HTERT RPE-1 (cell line): ENCODE results near the gene COBLL1.
"Not testable (repeated sequence)": the region's sequence is repeated elsewhere in the genome, so short reads cannot be mapped to it uniquely, and the experiment has no call there.

ENCODE experiments used
- in situ Hi-C: fragments of 300-500 bp; cut with MboI; formaldehyde crosslinking; loops from 4 replicates; pipeline ENCODE4 v1.14.3; 2020; ENCODE audit warnings: low sequenced_read_pairs

Gene COBLL1

DNA sequence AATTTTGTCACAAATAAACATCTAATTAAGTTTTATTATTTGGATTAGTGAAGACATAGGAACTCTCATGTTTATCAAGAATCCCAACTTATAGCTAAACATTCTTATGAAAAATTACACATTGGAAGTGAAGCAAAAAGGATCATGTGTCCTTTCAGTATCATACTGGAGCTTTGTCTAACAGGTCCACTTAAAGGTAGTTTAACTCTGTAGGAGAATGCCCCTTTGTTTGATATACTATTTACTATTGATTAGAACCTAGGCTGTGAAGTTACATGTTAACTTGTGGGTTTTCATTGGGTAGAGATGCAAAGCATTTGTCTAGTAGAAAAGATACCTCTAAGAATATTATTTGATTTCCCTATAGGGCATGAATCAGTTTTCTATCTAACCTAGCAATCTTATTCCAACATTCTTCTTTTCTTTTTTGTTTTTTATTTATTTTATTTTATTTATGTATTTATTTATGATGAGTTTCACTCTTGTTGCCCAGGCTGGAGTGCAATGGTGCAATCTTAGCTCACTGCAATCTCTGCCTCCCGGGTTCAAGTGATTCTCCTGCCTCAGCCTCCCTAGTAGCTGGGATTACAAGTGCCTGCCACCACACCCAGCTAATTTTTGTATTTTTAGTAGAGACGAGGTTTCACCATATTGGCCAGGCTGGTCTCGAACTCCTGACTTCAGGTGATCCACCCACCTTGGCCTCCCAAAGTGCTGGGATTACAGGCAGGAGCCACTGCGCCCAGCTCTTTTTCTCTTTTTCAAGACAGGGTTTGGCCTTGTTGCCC is 18.5 kb upstream of the COBLL1 start:
- in situ Hi-C loops = not testable (repeated sequence)

DNA sequence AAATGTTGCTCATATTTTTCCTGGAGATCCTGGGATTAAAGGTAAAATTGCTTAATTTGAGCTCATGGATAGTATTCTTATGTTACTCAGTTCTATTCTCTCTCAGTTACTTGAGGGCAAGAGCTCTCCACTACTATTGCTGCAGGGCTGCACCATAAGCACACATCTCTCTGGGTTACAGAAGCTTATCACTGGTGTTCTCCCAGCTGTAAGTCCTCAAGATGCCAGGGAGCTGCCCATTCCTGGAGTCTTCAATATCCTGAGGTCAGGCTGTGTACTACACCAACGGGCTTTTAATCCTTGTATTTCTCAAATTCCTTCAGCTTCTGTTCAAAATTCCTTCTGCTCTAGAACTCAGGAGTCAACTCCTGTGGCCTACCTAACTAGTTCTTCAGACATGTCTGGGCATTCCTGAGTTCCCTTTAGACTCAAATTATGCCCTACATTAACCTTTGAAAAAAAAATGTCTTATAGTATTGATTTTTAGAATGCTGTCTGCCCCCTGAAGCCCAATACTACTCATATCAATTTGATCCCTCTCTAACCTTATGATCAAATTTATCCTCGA is 17.7 kb upstream of the COBLL1 start:
- in situ Hi-C loops = no loop called here

DNA sequence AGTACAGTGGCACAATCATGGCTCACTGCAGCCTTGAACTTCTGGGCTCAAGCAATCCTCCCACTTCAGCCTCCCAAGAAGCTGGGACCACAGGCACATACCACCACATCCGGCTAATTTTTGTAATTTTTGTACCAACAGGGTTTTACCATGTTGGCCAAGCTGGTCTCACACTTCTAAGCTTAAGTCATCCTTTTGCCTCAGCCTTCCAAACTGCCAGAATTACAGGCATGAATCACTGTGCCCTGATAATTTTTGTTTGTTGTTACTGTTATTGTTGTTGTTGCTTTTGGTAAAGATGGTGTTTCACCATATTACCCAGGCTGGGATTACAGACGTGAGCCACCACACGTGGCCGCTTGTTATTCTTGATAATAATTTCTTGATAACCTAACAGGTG is 10.5 kb upstream of the COBLL1 start:
- in situ Hi-C loops = no loop called here

DNA sequence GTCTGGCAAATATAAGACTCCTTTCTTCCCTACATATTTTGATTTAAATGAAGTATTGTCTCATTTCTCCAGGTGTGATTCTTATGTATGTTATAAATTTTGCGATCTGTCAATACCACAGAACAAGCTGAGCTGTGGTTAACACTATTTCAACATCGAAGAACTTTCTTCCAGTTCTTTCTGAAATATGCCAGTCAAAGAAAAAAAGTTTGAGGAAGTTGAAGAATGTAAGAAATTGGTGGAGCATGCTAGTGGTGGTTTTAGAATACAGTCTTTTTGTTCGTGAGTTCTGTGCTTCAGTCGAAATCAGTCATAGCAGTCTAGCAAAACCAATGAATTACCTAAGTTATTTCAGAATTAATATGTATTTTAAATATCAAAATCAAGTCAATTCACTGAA is 8.6 kb upstream of the COBLL1 start:
- in situ Hi-C loops = no loop called here

DNA sequence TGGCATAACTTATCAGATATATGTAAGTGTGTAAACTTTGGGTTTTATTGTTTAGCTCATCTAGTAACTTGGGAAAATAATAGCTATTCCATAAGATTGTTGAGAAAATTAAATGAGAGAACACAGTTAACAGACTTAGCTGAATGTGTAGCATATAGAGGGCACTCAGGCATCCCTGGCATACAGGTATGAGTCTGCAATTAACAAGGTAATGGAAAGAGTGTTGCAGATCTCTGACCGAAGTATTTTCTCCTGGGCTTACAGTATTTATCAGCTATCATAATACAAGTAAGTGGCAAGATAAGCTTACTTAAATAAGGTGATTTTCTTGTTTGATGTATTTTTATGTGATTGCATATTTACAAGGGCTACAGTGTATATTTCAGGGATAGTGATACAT is 7.9 kb upstream of the COBLL1 start:
- in situ Hi-C loops = no loop called here

DNA sequence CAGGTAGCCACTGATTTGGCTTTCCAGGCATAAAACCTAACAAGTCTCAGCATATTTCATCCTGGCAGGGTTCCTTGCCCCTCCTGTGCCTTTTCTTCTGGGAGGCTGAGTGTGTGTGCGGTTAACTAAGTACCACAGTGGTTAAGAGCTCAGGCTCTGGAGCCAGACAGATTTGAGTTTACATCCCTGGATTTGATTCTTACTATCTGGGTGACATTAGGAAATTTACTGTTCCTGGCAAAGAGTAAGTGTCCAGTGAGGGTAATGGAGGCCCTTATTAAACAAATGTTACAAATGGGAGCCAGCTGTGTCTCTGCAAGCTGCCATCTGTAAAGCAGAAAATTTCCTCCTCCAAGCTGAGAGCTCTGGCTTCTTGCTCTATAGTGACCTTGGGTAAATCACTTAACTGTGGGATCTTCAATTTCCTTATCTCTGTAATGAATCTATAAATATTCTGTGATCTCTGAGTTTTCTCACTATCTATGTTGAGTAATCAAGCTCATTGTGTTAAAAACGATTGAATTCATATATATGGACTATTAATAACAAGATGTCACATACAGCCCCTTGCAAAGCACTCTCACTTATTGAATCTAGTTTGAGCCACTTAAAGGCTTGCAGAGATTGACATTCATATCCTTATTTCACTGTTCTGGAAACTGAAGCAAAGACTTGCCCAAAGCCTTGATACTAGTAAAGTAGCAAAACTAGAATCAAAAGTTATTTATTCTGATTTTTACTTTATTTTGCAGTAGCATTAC is 6.5 kb upstream of the COBLL1 start:
- in situ Hi-C loops = no loop called here

DNA sequence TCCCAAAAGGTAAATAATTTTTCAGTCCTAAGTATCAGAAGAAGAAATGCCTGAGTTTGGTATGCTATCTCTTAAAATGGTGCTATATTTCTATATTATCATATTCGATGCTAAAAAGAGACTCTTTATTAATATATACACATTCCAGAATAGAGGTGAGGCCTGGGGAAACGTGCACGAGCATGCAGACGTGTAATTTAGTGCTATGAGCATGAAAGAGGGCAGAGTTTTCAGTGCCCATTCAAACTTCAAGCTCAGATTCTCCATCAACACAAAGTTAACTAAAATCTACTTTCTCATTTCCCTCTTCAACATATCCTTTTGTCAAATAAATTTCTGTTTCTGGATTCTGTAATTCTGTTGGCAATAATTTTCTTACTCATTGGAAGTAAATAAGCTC is 5.7 kb upstream of the COBLL1 start:
- in situ Hi-C loops = no loop called here

DNA sequence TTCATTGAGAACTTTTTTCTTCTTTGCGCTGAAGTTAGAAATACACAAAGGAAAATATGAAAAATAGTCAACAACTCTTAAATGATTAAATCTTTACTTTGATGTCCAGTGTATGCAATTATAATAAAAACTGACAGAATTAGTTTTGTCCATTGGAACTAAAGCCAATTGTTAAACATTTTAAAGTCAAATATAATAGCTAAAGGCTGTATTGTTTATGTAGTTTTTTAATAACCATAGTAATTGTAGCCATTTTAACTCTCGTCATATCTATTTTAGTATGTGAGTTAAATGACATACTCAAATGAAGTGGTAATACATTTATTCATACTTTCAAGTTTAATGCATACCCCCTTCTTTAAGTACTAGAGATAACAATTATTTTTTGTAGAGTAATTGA is 4.7 kb upstream of the COBLL1 start:
- in situ Hi-C loops = no loop called here

DNA sequence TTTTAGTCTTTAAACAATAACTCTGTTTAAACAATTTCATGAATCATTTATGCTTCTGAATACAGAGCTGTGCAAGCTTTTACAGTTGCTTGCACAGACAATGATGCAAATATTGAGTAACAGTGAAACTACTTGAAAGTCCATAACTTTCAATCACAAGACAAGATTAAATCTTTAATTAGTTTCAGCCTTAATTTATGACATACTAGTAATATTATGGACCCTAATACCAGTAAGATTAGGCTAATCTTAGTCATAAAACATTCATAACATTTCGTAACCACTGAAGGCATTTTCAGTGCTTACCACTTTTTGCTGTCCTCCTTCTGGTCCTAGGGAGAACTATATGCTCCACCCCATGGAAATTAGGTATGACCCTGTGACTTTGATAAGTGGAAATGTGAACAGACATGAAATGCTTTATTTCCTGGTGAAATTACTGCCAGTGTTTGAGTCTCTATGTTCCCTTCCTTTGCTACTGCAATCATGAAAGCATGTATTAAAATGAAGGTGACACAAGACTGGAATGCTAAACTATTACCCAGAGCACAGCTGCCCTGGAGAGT is 1.8 kb upstream of the COBLL1 start:
- in situ Hi-C loops = no loop called here

DNA sequence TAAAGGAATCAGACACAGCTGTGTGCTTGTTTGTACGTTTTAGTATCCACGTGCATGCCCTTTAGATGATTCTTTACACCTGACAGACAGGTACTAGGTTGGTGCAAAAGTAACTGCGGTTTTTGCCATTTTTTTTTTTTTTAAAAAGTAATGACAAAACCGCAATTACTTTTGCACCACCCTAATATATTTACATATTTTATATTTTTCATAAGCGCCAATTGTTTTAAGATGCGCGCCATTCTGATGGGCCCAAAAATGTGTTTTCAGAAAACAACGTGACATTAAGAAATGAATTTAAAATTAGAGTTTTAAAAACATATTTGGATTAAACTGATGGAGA is 972 bp upstream of the COBLL1 start:
- in situ Hi-C loops = no loop called here

DNA sequence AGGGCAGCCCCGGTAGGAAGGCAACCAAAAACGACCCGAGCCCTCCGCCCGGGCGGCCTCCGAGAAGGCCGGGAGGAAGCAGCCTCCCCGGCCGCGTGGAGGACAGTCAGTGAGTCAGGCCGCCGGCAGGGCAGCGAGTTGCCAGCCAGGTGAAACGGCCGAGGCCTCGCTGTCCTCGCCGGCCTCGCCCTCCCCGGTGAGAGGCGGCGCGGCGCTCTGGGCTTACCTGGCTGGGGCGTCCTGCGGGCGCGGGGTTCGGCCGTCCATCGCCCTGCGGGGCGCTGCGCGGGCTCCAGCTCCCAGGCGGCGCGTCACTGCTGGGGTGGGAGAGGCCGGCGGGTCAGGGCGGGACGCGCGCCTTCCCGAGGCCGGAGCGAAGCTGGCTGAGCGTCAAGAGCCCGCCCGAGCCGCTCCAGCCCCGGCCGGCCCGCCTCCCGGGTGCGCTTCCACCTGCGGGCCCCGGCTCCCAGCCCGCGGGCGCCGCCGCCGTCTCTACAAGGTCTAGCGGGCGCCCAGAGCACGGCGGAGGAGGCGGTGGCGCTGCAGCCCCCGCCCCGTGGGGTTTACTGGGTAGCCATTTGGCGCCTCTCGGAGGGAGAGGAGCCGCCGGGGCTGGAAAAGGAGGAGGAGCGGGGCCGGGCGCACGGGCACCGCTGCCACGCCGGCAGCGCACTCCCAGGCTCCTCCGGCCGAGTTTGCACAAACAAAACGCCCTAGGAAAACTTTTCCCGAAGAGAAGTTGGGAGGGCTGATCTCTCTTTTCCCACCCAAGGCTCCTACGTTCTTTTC is 499 bp downstream of the COBLL1 start:
- in situ Hi-C loops = no loop called here

DNA sequence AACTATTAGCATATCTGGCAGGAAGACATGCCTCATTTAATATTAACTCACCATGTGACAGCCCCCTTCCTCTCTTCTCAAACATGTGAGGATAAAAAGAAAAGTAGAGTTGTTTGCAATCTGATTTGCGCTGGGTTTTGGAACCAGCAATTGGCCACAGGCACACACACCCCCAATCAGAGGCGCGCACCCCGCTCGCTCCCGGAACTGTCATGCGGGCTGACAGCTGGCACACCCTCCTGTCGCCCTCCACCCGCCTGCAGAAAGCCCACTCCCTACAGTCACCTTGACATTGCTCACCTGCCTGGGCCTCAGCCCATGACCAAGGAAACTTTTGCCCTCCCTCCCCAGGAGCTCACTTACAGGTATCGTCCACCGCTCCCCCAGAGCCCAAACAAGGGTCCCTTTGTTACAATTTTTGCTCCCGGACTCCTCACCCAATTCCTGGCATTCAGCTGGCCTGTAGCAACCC is 1.1 kb downstream of the COBLL1 start:
- in situ Hi-C loops = no loop called here

DNA sequence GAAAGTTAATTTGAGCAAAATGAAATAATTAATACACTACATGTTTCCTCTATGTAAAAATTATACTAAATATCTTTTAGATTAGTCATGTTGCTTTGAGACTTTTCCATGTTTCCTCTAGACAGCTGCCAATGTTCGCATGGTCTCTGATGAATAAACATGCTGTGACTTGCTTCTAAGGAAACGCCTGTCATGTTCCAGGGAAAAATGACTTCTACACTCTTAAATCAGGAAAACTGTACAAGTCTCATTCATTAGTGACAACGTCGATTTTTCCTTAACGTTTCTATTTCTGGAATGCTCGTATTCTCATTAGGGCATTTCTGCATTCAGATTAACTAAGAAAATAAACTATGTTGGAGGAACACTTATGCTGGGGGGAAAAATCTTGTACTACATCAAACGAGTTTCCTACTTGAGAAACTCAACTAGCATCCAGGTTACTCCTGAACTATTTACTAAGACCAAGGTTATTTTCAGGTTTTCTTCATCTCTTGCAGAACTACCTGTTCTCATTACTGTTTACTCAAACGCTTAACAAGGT is 1.6 kb downstream of the COBLL1 start:
- in situ Hi-C loops = no loop called here

DNA sequence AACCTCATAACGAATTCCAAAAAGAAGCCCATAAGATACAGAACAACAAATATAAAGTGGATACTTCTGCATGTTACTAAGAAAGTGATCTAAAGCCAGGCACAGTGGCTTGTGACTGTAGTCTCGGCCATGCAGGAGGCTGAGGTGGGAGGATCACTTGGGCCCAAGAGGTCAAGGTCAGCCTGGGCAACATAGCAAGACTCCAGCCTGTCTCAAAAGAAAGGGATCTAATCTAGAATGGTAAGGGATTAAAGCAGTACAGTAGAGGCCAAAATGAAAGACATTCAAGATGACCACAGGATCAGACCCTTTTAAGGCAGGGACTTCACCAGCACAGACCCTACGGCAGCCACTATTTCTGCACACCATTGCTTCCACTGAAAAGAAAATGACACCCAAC is 3.8 kb downstream of the COBLL1 start:
- in situ Hi-C loops = no loop called here

DNA sequence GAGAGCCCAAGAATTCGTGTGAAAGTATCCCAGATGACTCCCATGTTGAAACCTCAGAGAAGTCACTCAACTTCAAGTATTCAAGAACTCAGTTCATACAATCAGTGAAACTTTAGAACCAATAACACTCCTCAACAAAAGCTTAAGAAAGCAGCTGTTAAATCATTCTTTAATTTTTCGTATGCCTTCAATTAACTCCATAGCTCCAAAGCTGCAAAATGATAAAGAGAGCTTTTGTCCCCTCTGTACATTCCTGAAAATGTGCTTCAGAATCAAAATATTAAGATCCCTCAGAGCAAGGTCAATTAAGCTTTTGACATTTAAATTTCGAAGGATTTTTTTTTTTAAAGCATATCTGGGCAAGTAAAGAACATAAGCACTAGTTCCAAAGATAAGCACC is 4.7 kb downstream of the COBLL1 start:
- in situ Hi-C loops = no loop called here

DNA sequence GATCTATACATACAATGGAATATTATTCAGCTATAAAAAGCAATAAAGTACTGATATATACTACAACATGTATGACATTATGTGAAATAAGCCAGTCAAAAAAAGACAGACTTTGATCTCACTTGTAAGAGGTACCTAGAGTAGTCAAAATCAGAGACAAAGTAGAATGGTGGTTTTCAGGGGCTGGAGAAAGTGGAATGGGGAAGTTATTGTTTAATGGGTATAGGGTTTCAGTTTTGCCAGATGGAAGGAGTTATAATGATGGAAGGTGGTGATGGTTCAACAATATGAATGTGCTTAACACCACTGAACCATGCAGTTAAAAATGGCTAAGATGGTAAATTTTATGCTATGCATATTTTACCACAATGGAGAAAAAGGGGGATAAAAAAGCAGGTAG is 6.3 kb downstream of the COBLL1 start:
- in situ Hi-C loops = no loop called here

DNA sequence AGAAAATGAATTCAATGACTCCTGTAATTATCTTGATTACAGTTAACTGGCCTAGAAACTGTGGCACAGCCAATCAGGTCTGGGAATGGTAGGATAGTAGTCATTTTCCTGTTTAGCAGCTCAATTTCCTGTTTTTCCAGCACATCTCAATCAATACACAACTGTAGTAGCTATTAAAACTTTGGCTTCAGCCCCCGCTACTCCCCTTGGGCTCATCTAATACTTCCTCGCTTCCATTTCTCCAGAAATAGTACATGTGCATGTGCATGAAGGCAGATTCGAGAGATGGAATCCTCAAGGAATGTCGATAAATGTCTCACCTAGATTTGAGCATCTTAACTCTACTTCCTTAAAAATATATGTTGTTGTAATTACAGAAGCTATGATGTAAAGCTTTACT is 9.7 kb downstream of the COBLL1 start:
- in situ Hi-C loops = no loop called here

DNA sequence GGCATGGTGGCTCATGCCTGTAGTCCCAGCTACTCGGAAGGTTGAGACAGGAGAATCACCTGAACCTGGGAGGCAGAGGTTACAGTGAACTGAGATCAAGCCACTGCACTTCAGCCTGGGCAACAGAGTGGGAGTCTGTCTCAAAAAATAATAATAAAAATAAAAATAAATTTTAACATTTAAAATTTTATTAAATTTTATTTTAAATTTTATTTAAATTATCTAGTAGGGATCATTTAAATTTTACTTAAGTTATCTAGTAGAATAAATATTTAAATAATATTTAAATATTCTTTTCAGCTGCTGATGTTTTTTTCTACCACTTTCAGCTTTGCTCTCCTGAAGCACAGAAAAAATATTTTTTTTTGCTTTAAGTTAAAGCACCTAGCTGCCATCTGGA is 10.4 kb downstream of the COBLL1 start:
- in situ Hi-C loops = no loop called here

DNA sequence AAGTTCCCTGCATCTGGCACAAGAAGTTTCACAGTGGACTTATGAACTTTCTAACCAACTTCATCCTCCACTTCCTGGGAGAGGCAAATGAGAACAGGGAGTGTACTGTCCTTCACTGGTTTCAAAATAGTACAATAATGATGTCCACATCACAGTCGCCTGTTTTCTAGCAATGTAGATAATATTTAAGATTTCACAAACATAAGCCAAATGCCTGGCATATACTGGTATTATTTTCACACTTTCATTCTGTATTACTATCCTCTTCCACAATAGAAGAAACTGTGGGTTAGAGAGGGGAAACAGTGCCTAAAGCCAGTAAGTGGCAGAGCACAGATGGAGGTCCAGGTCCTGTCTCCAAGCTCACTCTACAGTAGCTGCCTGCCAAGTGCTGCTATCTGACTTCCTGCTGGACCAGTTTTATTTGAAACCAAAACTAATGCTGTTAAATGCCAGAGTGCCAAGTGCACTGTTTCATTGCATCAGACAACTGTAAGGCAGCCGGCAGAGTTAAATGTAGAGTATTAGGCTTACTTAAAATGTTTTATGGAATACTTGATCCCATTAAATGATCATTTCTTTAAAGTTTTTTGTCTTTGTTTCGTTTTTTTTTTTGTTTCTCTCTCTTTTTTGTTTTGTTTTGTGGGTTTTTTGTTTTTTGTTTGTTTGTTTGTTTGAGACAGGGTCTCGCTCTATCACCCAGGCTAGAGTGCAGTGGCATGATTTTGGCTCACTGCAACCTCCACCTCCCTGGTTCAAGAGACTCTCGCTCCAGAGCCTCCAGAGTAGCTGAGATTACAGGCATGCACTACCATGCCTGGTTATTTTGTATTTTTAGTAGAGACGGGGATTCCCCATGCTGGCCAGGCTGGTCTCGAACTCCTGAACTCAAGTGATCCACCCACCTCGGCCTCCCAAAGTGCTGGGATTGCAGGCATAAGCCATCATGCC is 15.1 kb downstream of the COBLL1 start:
- in situ Hi-C loops = no loop called here

DNA sequence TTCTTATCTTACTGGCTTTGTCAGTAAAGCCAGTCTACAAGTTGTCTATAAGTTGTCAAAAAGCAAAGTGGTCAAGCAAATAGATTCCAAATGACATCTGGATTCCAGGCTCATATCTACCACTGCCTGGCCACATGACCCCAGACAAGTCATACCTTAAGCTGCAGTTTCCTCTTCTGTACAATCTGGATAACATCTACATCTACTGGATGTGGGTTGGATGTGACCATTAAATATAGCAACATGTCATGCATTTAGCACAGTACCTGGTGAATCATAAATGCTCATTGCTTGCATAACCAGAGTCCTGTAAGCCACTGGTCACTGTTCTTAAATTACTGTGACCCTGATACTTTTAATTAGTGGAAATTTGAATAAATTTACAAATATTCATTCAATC is 16.8 kb downstream of the COBLL1 start:
- in situ Hi-C loops = no loop called here
